DOHH2 (cell line): ENCODE measurements around the gene NDUFS1.
"Not testable (repeated sequence)": the region's sequence is repeated elsewhere in the genome, so short reads cannot be mapped to it uniquely, and the experiment has no call there.

Experiments
- H3F3A ChIP-seq: fragments of 200-600 bp; sonication (generic), shearing (Covaris generic); 2 replicates; pipeline ENCODE4 v1.6.0; 2016; ENCODE audit warnings: antibody characterized with exemption, mild to moderate bottlenecking; ENCODE audit not compliant: control insufficient read depth, insufficient read depth
- H3K27ac ChIP-seq: fragments of 200-600 bp; sonication (generic); 2 replicates; pipeline ENCODE4 v1.5.1; 2014; ENCODE audit warnings: low read depth, mild to moderate bottlenecking, low read length, moderate library complexity
- H3K27me3 ChIP-seq: fragments of 200-600 bp; sonication (generic); 2 replicates; pipeline ENCODE4 v1.6.1; 2014; ENCODE audit warnings: mild to moderate bottlenecking, low read length, mixed read lengths; ENCODE audit not compliant: control insufficient read depth
- H3K36me3 ChIP-seq: fragments of 200-600 bp; sonication (generic); 2 replicates; pipeline ENCODE4 v1.6.1; 2014; ENCODE audit warnings: mild to moderate bottlenecking, low read length, moderate library complexity, mixed read lengths; ENCODE audit not compliant: control insufficient read depth
- H3K4me1 ChIP-seq: fragments of 200-600 bp; sonication (generic); 2 replicates; pipeline ENCODE4 v1.6.1; 2014; ENCODE audit warnings: mild to moderate bottlenecking, low read length, mixed read lengths; ENCODE audit not compliant: control insufficient read depth
- H3K4me2 ChIP-seq: fragments of 200-600 bp; sonication (generic); 2 replicates; pipeline ENCODE4 v1.6.0; 2014; ENCODE audit warnings: mild to moderate bottlenecking, low read length, moderate library complexity
- H3K4me3 ChIP-seq: fragments of 200-600 bp; sonication (generic); 2 replicates; pipeline ENCODE4 v1.5.1; 2014; ENCODE audit warnings: mild to moderate bottlenecking, low read length, mixed read lengths
- H3K79me2 ChIP-seq: fragments of 200-600 bp; sonication (generic); 2 replicates; pipeline ENCODE4 v1.6.1; 2014; ENCODE audit warnings: mild to moderate bottlenecking, low read length, mixed read lengths; ENCODE audit not compliant: control insufficient read depth
- H3K9me2 ChIP-seq: fragments of 200-600 bp; sonication (generic); replicated peaks from 2 replicates; pipeline ENCODE4 v1.6.1; 2014; ENCODE audit warnings: mild to moderate bottlenecking, low read length, mixed read lengths; ENCODE audit not compliant: control insufficient read depth
- H3K9me3 ChIP-seq: fragments of 200-600 bp; sonication (generic); 2 replicates; pipeline ENCODE4 v1.6.1; 2014; ENCODE audit warnings: antibody characterized with exemption, low read length, mixed read lengths; ENCODE audit not compliant: control insufficient read depth, insufficient read depth
- H4K20me1 ChIP-seq: fragments of 200-600 bp; sonication (generic); 2 replicates; pipeline ENCODE4 v1.6.0; 2014; ENCODE audit warnings: low read depth, mild to moderate bottlenecking, antibody characterized with exemption, low read length, moderate library complexity; ENCODE audit not compliant: control insufficient read depth, insufficient read depth
- EZH2phosphoT487 ChIP-seq: fragments of 200-600 bp; sonication (generic); IDR thresholded peaks from 2 replicates; pipeline ENCODE4 v1.6.1; 2017; ENCODE audit warnings: borderline replicate concordance, mild to moderate bottlenecking, antibody characterized with exemption, low read length, moderate library complexity, mixed read lengths
- TF ChIP-seq, protein P1 (sequence below): fragments of 200-600 bp; sonication (generic); IDR thresholded peaks from one replicate; pipeline ENCODE4 v1.5.1; 2014; ENCODE audit warnings: antibody characterized with exemption, mild to moderate bottlenecking, low read depth, low read length; ENCODE audit not compliant: poor library complexity, severe bottlenecking

Gene NDUFS1

DNA sequence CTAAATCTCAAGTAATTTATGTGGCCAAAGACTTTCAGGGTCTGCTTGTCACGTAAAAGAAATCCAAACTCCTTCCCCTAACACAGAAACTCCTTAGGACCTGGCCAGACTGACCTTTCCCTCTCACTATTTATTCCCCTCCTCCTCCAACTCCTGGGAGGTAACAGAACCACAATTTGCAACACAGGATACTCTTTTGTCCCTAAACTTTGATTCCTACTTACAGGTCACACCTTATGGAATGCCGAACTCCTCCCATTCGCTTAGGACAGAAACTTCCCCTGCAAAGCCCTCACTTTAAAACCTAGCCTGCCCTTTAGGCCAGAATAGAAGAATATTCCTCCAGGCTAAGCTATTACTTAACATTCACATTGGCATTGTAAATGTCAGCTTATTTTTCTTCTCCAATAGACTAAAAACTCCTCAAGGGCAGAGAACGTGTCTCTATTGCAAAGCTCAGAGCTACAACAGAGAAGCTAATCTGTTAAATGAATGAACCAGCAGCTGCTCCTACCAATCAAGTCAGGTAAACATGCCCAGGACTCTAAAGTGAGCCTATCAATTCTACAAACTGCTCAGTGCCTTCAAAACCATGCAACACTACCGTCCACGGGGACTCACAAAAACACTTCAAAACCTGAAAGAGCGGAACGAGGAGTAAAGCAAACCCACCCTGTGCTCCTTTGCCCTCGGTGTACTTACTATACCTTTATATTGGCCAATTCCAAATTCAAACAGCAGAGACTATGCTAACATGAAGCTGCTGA lies 79.4 kb downstream of the NDUFS1 start:
- peaks cover 4% of the 10 kb centered on the region; the same call in 1 of the 2 replicates for H3K36me3 ChIP-seq
- H3K79me2 ChIP-seq = peaks cover 94% of the 10 kb centered on the region
- H3K9me3 ChIP-seq = no peaks in the 10 kb centered on the region
- TF ChIP-seq, protein P1, sequence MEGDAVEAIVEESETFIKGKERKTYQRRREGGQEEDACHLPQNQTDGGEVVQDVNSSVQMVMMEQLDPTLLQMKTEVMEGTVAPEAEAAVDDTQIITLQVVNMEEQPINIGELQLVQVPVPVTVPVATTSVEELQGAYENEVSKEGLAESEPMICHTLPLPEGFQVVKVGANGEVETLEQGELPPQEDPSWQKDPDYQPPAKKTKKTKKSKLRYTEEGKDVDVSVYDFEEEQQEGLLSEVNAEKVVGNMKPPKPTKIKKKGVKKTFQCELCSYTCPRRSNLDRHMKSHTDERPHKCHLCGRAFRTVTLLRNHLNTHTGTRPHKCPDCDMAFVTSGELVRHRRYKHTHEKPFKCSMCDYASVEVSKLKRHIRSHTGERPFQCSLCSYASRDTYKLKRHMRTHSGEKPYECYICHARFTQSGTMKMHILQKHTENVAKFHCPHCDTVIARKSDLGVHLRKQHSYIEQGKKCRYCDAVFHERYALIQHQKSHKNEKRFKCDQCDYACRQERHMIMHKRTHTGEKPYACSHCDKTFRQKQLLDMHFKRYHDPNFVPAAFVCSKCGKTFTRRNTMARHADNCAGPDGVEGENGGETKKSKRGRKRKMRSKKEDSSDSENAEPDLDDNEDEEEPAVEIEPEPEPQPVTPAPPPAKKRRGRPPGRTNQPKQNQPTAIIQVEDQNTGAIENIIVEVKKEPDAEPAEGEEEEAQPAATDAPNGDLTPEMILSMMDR = no peak
- TF ChIP-seq EZH2phosphoT487 = no peak
- peaks cover 15% of the 10 kb centered on the region for H3K4me1 ChIP-seq
- H3K4me3 ChIP-seq = no peak overlapping the region
- H3K27me3 ChIP-seq = no peaks in the 10 kb centered on the region
- H3K4me2 ChIP-seq = no peak overlapping the region
- H3K9me2 ChIP-seq = no peaks in the 10 kb centered on the region
- no peak overlapping the region for H3K27ac ChIP-seq
- no peaks in the 10 kb centered on the region for H4K20me1 ChIP-seq
- no peaks in the 10 kb centered on the region for H3F3A ChIP-seq

GRCh38 chr2:206077879-206078278 lies 81.4 kb downstream of the NDUFS1 start:
- not testable (repeated sequence) for H3F3A ChIP-seq, H3K9me2 ChIP-seq, H3K36me3 ChIP-seq, H3K4me2 ChIP-seq, H3K9me3 ChIP-seq, H3K4me1 ChIP-seq, H3K27me3 ChIP-seq, H3K4me3 ChIP-seq, H3K27ac ChIP-seq, H4K20me1 ChIP-seq
- H3K79me2 ChIP-seq = peaks cover 92% of the 10 kb centered on the region

- Histone ChIP-seq H3K4me3 (no peak overlapping the region), H3K4me1 (no peaks in the 10 kb centered on the region), H3K27ac (no peak overlapping the region), H3K9me3 (no peaks in the 10 kb centered on the region), H3K4me2 (no peak overlapping the region), H3K36me3 (peaks cover 4% of the 10 kb centered on the region; the same call in 1 of the 2 replicates), H3K9me2 (no peaks in the 10 kb centered on the region), H4K20me1 (no peaks in the 10 kb centered on the region), H3K79me2 (peaks cover 84% of the 10 kb centered on the region), H3K27me3 (no peaks in the 10 kb centered on the region), H3F3A (no peaks in the 10 kb centered on the region)
- TF ChIP-seq, protein P1 = no peak
- TF ChIP-seq EZH2phosphoT487 = no peak
Measured at GRCh38 chr2:206075113-206075512, 84.1 kb downstream of the NDUFS1 start.

DNA sequence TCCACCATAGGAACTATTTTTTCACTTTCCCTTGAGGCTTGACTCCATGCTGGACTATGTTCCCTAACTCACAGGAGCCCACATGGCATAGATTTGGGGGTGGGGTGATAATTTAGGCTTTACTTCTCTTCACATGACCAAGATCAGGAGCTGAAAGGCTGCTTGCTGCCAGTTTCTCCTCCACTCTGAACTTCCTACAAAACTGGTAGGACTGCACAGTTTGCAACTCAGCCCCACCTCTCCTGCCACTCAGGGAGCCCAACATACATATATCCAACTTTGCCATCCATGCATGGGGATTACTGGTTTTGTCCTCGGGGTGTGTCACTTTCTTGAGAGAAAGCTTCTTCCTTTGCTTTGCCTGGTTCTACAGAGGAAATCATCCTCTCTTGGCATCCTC lies 87.4 kb downstream of the NDUFS1 start:
- Histone ChIP-seq H3K9me3 (no peaks in the 10 kb centered on the region), H4K20me1 (no peaks in the 10 kb centered on the region), H3K4me2 (no peak overlapping the region), H3K27me3 (no peaks in the 10 kb centered on the region), H3F3A (no peaks in the 10 kb centered on the region), H3K9me2 (no peaks in the 10 kb centered on the region), H3K4me1 (no peaks in the 10 kb centered on the region), H3K36me3 (peaks cover 4% of the 10 kb centered on the region; the same call in 1 of the 2 replicates), H3K79me2 (peaks cover 78% of the 10 kb centered on the region), H3K4me3 (no peak overlapping the region), H3K27ac (no peak overlapping the region)
- no peak for TF ChIP-seq EZH2phosphoT487
- TF ChIP-seq, protein P1 = no peak
